OCI-M2 (cell line): ENCODE measurements around the gene SIPA1L3.

Source experiments
- DNase-seq: peaks from one replicate; lab custom pipeline; 2025; ENCODE audit not compliant: unreplicated experiment; lab: John Stamatoyannopoulos, UW

SIPA1L3 gene

DNA sequence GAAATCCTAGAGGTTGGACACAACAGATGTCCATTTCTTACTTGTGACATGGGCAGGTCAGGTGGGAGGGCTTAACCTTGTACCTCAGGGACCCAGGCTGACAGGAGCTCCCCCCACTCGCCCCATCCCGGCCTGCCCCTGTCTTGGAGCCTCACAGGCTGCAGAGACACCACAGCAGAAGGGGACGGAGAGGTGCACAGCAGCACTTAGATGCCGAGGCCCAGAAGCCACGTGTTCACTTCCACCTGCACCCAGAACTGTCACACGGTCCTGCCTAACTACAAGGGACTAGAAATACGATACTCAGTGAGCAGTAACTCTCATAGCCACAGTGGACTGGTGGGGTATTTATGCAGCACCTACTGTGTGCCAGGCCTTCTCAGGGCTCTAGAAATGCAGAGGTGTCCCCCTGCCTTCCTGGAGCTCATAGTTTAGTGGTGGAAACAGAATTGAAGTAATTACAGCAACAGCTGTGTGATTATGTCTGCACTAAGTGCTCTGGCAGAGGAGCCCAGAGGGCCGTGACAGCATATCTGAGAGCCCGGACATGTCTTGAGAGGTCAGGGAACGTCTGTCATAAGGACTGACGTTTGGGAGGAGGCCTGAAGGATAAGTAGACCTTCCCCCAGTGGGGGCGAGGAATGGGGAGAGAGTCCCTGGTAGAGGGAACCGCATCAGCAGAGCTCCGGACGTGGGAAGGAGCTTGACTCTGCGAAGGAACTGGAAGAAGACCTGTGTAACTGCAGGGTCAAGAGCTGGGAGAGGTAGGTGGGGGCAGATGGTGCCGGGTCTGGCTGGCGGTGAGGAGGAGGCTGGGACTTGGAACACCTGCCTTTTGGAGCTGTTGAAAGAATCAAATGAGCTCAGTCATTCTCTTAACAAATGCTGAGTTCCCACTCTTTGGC is 130.0 kb downstream of the SIPA1L3 start:
- DNase-seq = no peak

DNA sequence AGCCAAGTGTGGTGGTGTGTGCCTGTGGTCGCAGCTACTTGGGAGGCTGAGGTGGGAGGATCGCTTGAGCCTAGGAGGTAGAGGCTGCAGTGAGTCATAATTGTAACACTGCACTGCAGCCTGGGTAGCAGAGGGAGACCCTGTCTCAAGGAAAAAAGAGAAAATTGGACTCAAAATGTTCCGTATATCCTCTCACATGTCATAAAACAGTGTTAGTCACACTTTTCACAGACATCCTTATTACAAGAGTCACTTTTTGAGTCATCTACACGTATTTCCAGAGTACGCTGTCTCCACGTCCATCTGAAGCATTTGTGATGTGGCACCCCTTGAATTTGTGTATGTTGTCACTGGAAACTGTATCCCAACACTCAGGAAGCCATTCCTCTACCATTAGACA is 133.0 kb downstream of the SIPA1L3 start:
- DNase-seq = no peak

DNA sequence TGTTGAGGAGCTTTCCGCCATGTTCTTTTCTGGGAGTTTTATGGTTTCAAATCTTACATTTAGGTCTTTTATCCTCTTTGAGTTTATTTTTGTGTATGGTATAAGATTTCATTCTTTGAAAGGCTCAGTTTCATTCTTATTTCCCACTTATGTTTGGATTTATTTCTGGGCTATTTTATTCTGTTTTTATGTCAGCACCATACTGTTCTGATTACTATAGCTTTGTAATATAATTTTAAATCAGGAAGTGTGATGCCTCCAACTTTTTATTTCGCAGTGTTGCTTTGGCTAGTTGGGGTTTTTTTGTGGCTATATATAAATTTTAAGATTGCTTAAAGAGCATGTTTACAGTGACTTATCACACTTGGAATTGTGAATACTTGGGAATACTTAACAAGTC is 135.1 kb downstream of the SIPA1L3 start:
- DNase-seq = no peak

DNA sequence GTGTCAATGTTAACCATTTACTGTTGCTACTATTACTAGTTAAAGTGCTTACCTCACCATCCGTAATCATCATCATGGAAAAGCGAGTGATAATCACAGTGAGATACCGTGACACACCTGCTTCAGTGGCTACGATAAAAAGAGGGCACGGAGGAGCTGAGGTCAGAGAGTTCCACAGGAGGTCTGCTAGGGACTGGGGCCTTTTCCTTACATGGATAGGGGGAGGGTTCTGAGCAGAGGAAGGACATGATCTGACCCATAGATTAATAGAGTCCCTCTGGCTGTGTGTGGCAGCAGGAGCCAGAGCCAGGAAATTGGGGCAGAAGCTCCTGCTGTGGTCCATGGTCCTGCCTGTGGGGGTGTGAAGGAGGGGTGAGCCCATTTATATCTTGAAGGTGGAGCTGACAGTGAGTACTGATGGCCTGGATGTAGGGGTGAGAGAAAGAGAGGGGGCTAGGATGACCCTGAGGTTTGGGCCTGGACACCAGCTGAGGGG is 136.7 kb downstream of the SIPA1L3 start:
- no peak for DNase-seq

DNA sequence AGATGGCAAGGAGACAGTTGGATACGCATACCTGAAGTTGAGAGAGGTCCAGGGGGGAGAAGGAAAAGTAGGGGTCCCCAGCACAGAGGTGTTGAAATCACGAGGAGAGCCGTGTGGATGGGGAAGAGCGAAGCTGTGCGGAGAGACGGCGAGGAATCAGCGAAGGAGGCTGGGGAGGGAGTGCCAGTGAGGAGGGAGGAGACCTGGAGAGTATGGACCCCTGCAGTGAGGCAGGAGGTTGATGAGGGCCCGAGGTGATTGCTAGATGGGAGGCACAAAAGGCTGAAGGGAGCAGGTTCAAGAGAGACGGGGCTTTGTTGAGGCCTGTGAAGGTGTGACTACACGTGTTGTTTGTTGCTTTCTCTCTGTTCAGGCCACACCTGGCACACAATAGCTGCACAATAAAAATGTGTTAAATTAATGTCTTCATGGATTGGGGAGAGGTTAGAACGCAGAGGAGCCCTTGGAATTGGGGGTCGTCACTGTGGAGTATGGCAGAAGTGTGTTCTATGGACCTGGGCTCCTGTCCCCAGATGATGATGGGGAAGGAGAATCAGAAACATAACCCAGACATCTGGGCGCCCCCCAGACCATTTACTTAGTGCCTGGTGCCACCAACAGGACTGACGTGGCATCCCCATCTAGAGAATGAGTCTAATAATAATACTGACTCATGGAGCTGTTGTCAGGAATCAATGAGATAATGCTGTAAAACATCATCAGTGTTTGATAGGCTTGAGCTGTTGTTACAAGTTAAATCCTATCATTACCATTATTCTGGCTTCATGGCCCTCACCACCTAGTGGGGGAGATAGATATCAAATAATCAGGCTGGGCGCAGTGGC is 137.5 kb downstream of the SIPA1L3 start:
- no peak for DNase-seq

DNA sequence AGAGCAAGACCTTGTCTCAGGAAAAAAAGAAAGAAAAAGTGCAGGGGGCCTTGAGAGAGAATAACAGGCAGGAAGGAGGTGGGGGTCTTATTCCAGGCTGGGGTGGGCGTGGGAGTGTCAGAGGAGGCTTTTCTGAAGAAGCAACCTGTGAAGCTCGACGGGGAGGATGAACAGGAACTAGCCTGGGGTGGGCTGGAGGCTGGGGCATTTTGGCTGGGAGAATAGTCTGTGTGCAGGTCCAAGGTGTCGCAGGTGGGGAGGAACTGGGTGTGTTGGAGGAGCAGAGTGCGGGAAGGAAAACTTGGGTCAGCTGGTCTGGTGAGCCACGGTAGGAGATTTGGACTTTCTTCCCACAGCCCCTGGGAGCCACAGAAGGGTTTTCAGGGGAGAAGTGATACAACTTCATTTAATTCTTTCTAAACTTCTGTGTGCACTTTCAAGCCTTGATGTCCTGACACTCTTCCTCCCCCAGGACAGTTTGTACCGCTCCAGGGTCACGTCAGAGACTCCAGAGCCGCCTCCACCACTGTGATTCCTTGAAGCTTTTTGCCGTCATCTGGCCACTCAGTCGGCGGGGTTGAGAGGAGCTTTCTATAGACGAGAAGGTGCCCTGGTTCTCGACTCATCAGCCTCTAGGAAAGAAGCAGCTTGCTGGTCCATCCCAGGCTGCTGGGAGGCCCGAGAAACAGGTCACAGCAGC is 138.7 kb downstream of the SIPA1L3 start:
- no peak for DNase-seq

DNA sequence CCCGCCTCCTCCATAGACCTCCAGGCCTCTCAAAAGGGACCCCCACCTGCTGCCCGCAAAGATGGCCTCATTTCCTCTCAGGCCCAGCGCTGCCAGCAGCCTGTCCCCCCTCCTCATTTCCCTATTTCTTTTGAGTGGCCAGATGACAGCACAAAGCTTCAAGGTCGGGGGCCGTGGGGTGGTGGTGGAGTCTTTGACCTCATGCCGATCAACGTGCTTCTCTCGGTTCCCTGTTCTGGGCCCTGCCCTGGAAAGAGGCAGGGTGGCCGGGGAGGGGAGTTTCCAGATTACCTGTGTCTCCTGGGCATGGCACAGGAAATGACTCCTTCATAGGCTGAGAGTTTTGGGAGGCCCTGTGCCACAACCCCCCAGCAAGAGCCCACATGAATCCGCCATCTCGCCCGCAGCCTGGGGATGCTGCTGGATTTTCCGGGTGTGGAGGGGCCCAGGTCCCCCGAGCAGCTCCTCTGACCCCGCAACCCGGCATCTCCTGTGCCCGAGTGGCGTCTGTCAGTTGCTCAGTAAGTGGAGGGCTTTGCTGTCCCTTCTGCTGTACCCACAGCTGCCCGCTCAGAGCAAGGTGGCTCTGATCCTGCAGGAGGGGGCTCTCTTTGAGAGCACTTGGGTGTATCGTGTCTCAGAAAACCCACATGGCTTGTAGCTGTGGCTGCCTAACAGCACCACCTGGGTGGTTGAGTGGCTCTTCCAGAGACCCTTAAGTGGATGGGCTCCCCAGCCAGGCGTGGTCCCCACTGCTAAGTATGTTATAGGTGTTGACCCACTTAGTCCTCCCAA is 139.4 kb downstream of the SIPA1L3 start:
- DNase-seq = no peak

DNA sequence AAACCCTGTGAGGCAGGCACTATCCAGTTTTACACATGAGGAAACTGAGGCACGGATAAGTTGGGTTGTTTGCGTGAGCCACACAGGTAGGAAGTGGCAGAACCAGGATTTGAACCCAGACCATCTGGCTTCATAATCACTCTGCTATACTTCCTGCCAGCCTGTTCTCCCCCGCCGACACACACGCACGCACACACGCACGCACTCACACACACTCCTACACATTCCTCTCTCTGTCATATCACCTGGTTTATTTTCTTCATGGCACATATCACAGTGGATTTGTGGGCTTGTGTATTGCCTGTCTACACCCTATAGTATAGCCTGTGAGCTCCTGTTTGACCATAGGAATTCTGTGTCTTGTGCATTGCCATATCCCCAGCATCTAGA is 140.0 kb downstream of the SIPA1L3 start:
- DNase-seq = no peak

DNA sequence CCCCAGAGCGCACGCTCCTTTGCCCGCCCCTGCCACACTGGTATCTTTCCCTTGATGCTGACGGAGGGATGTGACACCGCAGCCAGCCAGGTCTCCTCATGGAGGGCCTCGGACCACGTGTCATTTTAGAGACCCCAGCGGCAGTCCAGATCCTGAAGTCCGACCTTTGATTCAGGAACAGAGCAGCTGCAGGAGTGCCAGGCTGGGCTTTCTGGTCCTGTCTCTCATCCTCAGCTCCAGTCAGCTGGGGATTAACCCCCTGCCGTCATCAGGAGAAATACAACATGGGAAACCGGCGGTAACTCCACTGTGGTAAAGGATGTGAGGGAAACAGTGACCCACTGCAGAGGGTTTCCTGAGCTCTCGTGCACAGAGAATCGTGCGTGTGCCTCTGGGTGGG is 140.6 kb downstream of the SIPA1L3 start:
- no peak for DNase-seq

DNA sequence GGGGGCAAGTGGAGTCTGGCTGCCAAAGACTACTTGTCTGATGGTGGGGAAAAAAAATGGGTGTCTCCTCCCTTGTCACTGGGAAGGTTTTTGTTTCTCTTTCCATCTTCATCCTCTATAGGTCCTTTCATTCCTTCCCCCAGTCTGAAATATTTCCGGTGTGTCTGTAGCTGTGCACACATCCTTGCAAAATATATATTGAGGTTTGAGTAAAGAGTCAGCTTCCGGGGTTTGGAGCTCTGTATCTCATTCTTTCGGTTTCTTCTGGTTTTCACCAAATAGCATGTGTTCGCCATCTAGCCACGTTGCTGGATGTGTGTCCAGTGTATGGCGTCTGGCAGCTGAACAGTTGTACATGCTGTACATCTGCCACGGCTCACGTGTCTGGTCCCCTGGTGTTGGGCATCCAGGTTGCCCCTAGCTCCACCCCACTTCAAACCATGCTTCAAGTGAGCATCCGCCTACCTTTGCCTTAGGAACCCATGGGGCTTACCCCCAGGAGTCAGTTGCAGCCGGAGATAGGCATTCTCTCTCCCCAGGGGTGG is 142.2 kb downstream of the SIPA1L3 start:
- no peak for DNase-seq

DNA sequence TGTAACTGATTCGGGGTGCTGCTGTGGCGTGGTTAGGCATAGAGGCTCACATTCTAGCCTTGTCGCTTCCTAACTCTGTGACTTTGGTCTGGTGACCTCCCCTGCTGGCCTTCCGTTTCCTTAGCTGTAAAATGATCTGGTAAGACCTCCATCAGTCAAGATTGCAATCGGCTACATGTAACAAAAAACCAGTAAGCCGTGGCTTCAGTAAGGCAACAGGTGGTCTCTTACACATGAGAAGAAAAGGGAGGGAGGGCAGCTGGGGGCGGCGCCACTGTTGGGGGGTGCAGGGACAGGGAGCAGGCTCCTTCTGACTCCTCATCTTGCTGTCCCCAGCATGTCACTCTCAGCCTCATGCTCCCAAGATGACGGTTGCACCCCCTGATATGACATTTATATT is 148.0 kb downstream of the SIPA1L3 start:
- DNase-seq = no peak

DNA sequence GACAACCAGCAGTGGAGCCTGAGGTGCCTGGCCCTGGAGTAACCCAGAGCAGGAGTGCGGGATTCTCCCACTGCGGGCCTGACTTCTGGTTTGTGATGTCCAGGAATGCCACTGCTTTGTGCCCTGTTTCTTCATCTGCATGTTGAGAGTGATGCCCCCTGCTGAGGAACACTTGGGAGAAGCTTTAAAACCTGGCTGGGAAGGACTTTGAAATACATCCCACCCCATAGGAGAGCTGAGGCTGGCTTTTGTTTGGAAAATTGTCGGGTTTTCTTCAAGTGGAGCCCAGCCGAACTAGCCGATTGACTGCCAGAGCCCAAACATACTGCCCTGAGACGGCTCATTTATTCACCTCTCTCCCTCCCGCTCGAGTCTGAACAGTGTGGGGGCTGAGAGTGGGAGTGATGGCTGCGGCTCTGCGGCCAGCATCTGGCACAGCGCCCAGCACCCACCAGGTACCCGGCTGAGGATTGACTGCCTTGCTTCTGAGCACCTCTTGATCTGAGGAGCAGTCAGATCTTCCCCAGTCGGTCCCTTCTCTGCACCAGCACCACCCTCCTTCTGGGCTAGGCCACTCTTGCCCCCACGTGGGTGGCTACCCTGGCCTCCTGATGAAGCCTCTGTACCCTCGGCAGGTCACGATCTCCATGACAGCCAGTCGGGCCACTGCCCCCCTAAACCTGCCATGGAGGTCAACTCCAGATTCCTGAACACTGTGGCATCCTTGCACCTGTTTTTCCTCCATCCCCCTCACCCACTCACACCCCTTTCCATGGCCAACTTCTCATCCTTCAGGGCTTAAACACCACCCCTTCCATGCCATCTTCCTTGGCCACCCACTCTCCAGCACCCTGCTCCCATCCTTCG is 148.9 kb downstream of the SIPA1L3 start:
- DNase-seq = no peak

DNA sequence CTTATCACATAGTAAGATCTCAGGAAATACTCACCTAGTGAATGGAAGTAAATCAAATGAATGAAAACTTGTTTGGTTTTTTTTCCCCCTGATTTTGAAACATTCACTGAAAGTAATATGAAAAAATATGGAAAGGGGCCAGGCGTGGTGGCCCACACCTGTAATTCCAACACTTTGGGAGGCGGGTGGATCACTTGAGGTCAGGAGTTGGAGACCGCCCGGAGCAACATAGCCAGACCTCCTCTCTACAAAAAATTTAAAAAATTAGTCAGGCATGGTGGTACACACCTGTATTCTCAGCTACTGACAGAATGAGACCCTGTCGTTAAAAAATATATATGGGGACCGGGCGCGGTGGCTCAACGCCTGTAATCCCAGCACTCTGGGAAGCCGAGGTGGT is 149.6 kb downstream of the SIPA1L3 start:
- DNase-seq = no peak

DNA sequence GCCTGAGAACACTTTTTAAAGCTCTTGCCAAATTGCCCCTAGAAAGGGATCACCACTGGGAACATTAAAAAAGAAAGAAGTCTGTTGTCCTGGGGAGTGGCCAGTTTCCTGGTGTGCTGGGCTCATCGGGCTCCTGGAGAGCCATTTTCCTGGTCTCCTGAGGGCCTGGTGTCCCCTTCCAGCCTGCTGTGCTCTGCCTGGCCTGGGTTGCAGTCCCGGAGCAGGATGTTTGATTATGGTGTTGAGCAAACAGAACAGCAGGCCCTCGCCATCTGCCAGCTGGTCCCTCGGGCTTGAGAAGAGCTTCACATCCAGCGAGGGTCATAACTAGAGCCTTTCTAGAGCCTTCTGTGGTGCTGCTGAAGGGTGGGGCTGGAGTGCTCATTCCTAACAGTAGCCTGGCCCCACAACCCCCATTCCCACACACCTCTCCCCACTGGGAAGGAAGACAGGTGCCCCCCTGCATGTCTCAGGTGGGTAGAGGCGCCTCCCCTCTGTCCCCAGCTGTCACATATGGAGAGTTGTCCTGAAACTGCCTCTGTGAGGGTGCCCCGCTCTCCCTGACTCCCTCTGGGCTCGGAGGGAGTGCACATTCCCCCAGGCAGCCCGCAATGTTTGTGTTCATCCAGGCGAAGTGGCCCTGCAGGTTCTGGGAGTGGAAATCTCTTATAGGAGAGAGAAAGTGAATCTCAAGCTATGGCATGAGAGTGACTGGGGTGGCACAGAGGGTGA is 151.1 kb downstream of the SIPA1L3 start:
- no peak for DNase-seq

DNA sequence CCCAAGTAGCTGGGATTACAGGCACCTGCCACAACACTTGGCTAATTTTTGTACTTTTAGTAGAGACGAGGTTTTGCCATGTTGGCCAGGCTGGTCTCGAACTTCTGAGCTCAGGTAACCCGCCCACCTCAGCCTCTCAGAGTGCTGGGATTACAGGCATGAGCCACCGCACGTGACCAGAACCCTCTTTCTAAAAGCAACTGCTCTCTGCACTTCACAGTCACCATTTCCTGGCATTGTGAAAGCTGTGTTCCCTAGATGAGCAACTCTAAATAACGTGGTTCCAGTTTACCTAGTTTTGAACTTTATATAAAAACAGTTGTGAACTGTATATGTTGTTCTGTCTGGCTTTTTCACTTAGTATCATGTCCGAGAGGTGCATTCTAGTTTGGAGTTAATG is 152.9 kb downstream of the SIPA1L3 start:
- no peak for DNase-seq

DNA sequence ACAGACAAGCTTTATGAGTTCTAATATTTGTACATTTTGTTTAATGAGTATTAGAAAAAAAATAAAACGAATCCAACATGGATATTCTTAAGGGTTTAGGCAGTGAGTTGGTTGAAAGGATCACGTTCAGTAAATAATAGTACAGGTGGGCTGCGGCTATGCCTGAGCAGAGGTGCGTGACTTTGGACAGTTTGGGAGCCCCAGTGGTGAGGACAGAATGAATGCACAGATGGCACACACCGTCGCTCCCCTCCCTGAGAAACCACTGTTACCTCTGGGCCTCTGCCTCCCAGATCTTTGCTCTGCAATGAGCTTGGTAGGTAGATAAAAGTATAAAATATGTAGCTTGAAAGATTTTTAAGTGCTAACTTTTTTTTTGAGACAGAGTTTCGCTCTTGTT is 153.3 kb downstream of the SIPA1L3 start:
- DNase-seq = no peak

DNA sequence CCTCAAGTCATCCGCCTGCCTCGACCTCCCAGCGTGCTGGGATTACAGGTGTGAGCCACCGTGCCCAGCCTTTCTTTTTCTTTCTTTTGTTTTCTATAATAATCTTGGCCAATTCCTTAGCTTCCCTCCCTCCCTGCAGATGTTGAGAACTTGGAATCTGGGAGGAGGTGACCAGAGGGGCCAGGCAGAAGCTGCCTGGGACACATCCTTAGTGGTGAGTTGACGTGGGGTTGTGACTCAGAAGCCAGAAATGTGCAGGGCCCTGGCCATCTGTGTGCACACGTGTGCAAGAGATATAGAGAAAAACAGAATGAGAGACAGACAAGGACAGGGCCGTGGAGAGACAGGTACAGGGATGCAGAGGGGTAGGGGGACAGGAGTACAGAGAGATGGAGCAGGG is 154.3 kb downstream of the SIPA1L3 start:
- DNase-seq = no peak

DNA sequence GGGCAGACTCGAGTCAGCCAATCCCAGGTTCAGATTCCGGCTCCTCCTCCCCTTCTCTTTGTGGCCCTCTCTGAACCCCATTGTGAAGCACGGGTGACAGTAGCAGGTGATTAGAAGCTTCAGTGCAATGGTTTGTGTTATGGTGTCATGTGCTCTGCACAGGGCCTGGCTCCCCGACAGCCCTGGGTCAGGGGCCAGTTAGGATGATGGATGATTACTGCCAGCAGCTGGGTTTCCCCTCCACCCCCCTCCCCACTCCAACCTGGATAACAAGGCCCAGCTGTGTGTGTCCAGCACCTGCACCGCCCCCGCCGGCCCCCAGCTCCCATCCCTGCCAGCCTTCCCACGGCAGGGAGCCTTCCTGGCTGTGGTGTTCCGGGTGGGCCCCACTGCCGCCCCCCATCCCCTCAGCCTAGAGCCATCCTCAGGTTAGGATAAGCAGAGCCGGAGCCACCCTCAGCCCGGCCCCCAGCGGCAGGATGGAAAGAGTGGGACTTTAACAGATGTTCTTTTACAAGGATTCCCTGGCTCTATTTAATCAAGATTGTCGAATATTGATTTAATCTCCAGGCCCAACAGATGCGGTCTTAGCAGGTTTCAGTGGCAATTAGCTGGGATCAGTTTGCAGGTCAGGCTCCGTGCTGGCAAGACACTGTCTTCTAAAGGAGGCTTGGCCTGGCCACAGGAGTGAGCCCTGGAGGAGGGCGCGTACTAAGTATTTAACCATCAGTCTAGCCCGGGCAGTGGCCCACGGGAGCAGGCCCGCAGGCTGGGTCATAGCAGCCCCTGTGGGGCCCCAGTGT is 156.2 kb downstream of the SIPA1L3 start:
- DNase-seq = no peak
